GM12878 (cell line): ENCODE results near the gene STAT5B. TPM values are rescaled to one million over a fixed set of nuclear protein-coding genes. Genes with fewer than 3 reads are reported as not detected.

Experiments
- ATAC-seq: fragments of 200-7000 bp; cut with Tn5 transposase; 3 replicates; pipeline ENCODE4 v1.9.1; 2020; ENCODE audit warnings: mild to moderate bottlenecking, moderate library complexity
- BruUV-seq: library from RNA; stranded (reverse); fragments of 400-500 nt; replicated peaks from 2 replicates; lab custom pipeline; 2021; lab: Mats Ljungman, UMichigan
- CTCF ChIA-PET: fragments of 300-600 bp; sonication (Branson Sonifier 250); formaldehyde crosslinking; extraction: SDS; loops from one replicate; lab custom pipeline; 2021; ENCODE audit warnings: inconsistent platforms; lab: Yijun Ruan, JAX
- POLR2A ChIA-PET: fragments of 350-600 bp; formaldehyde crosslinking; extraction: SDS; loops from one replicate; lab custom pipeline; 2021; ENCODE audit warnings: inconsistent platforms; lab: Charles Lee
- RAD21 ChIA-PET: fragments of 300-600 bp; sonication (Branson Sonifier 250); formaldehyde crosslinking; loops from one replicate; lab custom pipeline; 2023; ENCODE audit warnings: antibody characterized with exemption; ENCODE audit not compliant: unreplicated experiment; lab: Charles Lee
- SMC1A ChIA-PET: fragments of 300-600 bp; sonication (Branson Sonifier 250); formaldehyde crosslinking; loops from one replicate; lab custom pipeline; 2023; ENCODE audit not compliant: unreplicated experiment, uncharacterized antibody; lab: Charles Lee
- DNase-seq: peaks from one replicate; pipeline ENCODE4 v3.0.0-alpha.2; 2011; ENCODE audit warnings: low read depth, low spot score
- FAIRE-seq: peaks from 3 replicates; lab custom pipeline; 2011; peaks lifted over from hg19 to GRCh38; lab: Jason Lieb, UNC
- H2AFZ ChIP-seq: 2 replicates; pipeline ENCODE4 v1.6.0; 2011; ENCODE audit warnings: low read depth, low read length, control low read depth; ENCODE audit not compliant: control insufficient read depth
- H3K27ac ChIP-seq: 2 replicates; pipeline ENCODE4 v1.5.1; 2011; ENCODE audit warnings: control low read depth; ENCODE audit not compliant: control insufficient read depth, insufficient read depth
- H3K27me3 ChIP-seq, 2 experiments: replicated peaks in 1 of 2; 2 replicates each; pipeline versions ENCODE4 v1.6.0 to v1.6.1; 2011; ENCODE audit warnings: low read length in 1 of 2; ENCODE audit not compliant: control insufficient read depth in 2 of 2, insufficient read depth in 2 of 2
- H3K36me3 ChIP-seq, 2 experiments: 2 replicates each; pipeline ENCODE4 v1.5.1; 2011; ENCODE audit warnings: low read length in 1 of 2; ENCODE audit not compliant: control insufficient read depth in 2 of 2, insufficient read depth in 2 of 2
- H3K4me1 ChIP-seq: 2 replicates; pipeline ENCODE4 v1.6.1; 2011; ENCODE audit warnings: mild to moderate bottlenecking, low read length, moderate library complexity, mixed read lengths; ENCODE audit not compliant: control insufficient read depth, insufficient read depth
- H3K4me2 ChIP-seq: 2 replicates; pipeline ENCODE4 v1.6.0; 2011; ENCODE audit warnings: control low read depth; ENCODE audit not compliant: control insufficient read depth, insufficient read depth
- H3K4me3 ChIP-seq: fragments of 200-600 bp; sonication (generic); 2 replicates; pipeline ENCODE4 v1.5.1; 2016
- H3K79me2 ChIP-seq: 2 replicates; pipeline ENCODE4 v1.6.0; 2011; ENCODE audit warnings: low read length; ENCODE audit not compliant: control insufficient read depth, insufficient read depth
- H3K9ac ChIP-seq: 2 replicates; pipeline ENCODE4 v1.8.0; 2011; ENCODE audit warnings: low read length, control low read depth, mixed read lengths; ENCODE audit not compliant: control insufficient read depth, insufficient read depth
- H3K9me3 ChIP-seq: replicated peaks from 3 replicates; pipeline ENCODE4 v1.5.1; 2011; ENCODE audit warnings: mild to moderate bottlenecking, low read length; ENCODE audit not compliant: control insufficient read depth, insufficient read depth
- H4K20me1 ChIP-seq: 2 replicates; pipeline ENCODE4 v1.6.0; 2011; ENCODE audit not compliant: control insufficient read depth, insufficient read depth
- JUNB ChIP-seq: IDR thresholded peaks from 2 replicates; pipeline ENCODE4 v1.6.1; 2016; ENCODE audit warnings: antibody characterized with exemption, mild to moderate bottlenecking
- NBN ChIP-seq: fragments of 450-650 bp; IDR thresholded peaks from 2 replicates; pipeline ENCODE4 v1.6.1; 2016
- NFYB ChIP-seq: IDR thresholded peaks from 2 replicates; pipeline ENCODE4 v1.6.1; 2011; ENCODE audit warnings: low read depth, mild to moderate bottlenecking, low read length, improper control_type of control experiment, moderate library complexity; ENCODE audit not compliant: insufficient read depth
- NRF1 ChIP-seq: conservative IDR thresholded peaks from 2 replicates; pipeline ENCODE4 v1.6.1; 2011; ENCODE audit warnings: mild to moderate bottlenecking, low read depth, low read length, improper control_type of control experiment
- RB1 ChIP-seq: fragments of 450-650 bp; formaldehyde crosslinking; IDR thresholded peaks from 2 replicates; pipeline ENCODE4 v1.6.1; 2017; ENCODE audit warnings: mild to moderate bottlenecking, borderline replicate concordance
- ZNF384 ChIP-seq: IDR thresholded peaks from 2 replicates; pipeline ENCODE4 v1.6.1; 2012; ENCODE audit warnings: low read depth, mild to moderate bottlenecking, low read length, improper control_type of control experiment, borderline replicate concordance
- WGBS: methylation state at CpG from one replicate; pipeline ENCODE4 v1.1.6; 2016; ENCODE audit warnings: low lambda C conversion rate; ENCODE audit not compliant: insufficient replicate concordance, insufficient coverage; ENCODE audit errors: missing lambda C conversion rate; 5-methylcytosine and 5-hydroxymethylcytosine counted together
- in situ Hi-C: fragments of 300-500 bp; cut with MboI; formaldehyde crosslinking; loops from 9 replicates; pipeline ENCODE4 v1.14.3; 2018; ENCODE audit warnings: mixed read lengths
- intact Hi-C: fragments of 100-400 bp; cut with micrococcal nuclease; formaldehyde crosslinking; loops from one replicate; pipeline ENCODE4 v1.14.2; 2022; ENCODE audit not compliant: unreplicated experiment
- polyA plus RNA-seq, 11 experiments: library from polyadenylated mRNA; depleted of rRNA in 4 of 11; unstranded in 6 of 11; stranded (reverse) in 5 of 11; fragments of >200 nt; fragmentation: Nextera tagmentation in 4 of 11; fragmentation: Illumina TruSeq in 1 of 11; extraction: Ambion mirVana in 4 of 11; extraction: Trizol in 1 of 11; gene quantifications; 1 replicate in 1 of 11; 2 replicates in 10 of 11; pipeline versions ENCODE4 v1.2.1 to v1.2.3, GENCODE V29; 2011 to 2016; ENCODE audit warnings: inconsistent platforms in 2 of 11, missing spikeins in 2 of 11, low read depth in 1 of 11
- total RNA-seq, 4 experiments: library from RNA; depleted of rRNA in 3 of 4; stranded (reverse); fragments of >200 nt in 3 of 4; fragmentation: Illumina TruSeq in 1 of 4; extraction: Trizol in 1 of 4; gene quantifications; 2 replicates each; pipeline versions ENCODE4 v1.2.1 to v1.2.3, GENCODE V29; 2013 to 2021
- TF ChIP-seq, protein P1 (sequence below): fragments of 450-650 bp; IDR thresholded peaks from 2 replicates; pipeline ENCODE4 v1.6.1; 2017; ENCODE audit warnings: low read depth, mild to moderate bottlenecking, moderate library complexity
- TF ChIP-seq, protein P2 (sequence below): fragments of 450-650 bp; formaldehyde crosslinking; IDR thresholded peaks from 2 replicates; pipeline ENCODE4 v1.4.0; 2022; ENCODE audit warnings: mild to moderate bottlenecking, moderate library complexity
- TF ChIP-seq, protein P3 (sequence below): fragments of 150-350 bp; IDR thresholded peaks from 2 replicates; pipeline ENCODE4 v1.6.1; 2014; ENCODE audit warnings: mild to moderate bottlenecking, low read depth, low read length

STAT5B gene
- total and polyA plus RNA-seq, 10 of the 15 experiments (the other 5 are each of a cell fraction or from before 2014, with no cell fraction given) = 11.0 to 69.6 (median 46.7) TPM

DNA sequence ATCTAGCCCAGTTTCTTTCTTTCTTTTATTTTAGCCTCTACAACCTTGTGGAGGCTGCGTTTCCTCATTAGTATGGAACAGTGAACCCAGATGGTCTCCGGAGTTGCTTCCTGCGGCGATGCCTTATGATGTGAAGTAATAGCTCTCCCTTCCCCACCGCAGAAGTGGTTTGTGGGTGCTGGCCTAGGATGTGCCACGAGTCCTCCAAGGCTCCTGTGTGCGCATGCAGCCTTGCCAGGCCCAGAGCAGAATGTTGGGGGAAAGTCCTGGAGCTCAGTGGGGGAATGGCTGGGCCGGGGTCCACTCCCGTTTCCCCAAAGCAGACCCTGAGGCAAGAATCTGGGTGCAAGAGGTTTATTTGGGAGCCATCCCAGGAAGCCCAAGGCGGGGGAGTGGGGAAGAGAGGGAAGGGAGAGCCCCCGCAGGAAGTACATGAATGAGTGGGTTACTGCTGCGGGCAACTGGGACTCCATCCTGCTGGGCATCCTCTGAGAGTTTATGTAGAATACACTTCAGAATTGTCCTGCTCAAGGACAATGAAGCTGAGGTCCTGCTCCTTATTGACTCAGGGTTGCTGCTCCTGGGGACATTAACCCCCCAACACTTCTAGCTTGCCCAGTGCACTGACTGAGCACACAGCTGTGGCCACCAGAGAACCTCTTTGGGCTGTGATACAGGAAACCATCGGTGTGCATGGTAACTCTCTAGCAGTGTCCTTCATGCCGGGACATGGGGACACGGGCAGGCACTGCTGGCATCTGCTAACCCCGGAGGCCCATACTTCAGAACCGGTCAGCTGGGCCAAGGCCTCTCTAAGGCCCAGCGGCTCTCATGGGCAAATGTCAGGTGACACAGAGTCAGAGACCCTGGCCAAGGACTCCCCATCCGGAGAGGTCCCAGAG is 87.2 kb downstream of the STAT5B start:
- BruUV-seq = no TSS peak
- in situ Hi-C loops (no loop called here), intact Hi-C loops (loop anchor here (10.0 kb wide), 1 partner anchor 216 kb away; no protein-coding TSS in a partner anchor)
- ChIA-PET POLR2A (interaction anchor here (0.5 kb wide), 1 partner anchor 55 kb away, joined by 3 read pairs; no protein-coding TSS in a partner anchor), RAD21 (interaction anchor here (1.6 kb wide), 1 partner anchor 8 kb away, joined by 4 read pairs; the partner anchor contains the start of gene KCNH4), CTCF (interaction anchor here (0.7 to 2.1 kb wide), 4 partner anchors 7 to 121 kb away, joined by 3 to 9 read pairs (median 4); partner anchors contain the start of gene KCNH4), SMC1A (no interaction called here)
- Histone ChIP-seq H2AFZ (no peak overlapping the region), H3K79me2 (peaks cover 2% of the 10 kb centered on the region), H3K9me3 (no peaks in the 10 kb centered on the region), H3K4me3 (no peak overlapping the region), H3K36me3 (no peaks in the 10 kb centered on the region), H3K27me3 (no peaks in the 10 kb centered on the region), H4K20me1 (no peaks in the 10 kb centered on the region), H3K4me1 (peaks cover 11% of the 10 kb centered on the region), H3K9ac (no peak overlapping the region), H3K4me2 (no peak overlapping the region), H3K27ac (no peak overlapping the region)
- FAIRE-seq = no peak
- no peak for ATAC-seq
- no peak for TF ChIP-seq RB1
- TF ChIP-seq NBN = no peak
- no peak for TF ChIP-seq NRF1
- TF ChIP-seq JUNB = no peak
- TF ChIP-seq, protein P1, sequence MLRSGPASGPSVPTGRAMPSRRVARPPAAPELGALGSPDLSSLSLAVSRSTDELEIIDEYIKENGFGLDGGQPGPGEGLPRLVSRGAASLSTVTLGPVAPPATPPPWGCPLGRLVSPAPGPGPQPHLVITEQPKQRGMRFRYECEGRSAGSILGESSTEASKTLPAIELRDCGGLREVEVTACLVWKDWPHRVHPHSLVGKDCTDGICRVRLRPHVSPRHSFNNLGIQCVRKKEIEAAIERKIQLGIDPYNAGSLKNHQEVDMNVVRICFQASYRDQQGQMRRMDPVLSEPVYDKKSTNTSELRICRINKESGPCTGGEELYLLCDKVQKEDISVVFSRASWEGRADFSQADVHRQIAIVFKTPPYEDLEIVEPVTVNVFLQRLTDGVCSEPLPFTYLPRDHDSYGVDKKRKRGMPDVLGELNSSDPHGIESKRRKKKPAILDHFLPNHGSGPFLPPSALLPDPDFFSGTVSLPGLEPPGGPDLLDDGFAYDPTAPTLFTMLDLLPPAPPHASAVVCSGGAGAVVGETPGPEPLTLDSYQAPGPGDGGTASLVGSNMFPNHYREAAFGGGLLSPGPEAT = no peak
- TF ChIP-seq, protein P2, sequence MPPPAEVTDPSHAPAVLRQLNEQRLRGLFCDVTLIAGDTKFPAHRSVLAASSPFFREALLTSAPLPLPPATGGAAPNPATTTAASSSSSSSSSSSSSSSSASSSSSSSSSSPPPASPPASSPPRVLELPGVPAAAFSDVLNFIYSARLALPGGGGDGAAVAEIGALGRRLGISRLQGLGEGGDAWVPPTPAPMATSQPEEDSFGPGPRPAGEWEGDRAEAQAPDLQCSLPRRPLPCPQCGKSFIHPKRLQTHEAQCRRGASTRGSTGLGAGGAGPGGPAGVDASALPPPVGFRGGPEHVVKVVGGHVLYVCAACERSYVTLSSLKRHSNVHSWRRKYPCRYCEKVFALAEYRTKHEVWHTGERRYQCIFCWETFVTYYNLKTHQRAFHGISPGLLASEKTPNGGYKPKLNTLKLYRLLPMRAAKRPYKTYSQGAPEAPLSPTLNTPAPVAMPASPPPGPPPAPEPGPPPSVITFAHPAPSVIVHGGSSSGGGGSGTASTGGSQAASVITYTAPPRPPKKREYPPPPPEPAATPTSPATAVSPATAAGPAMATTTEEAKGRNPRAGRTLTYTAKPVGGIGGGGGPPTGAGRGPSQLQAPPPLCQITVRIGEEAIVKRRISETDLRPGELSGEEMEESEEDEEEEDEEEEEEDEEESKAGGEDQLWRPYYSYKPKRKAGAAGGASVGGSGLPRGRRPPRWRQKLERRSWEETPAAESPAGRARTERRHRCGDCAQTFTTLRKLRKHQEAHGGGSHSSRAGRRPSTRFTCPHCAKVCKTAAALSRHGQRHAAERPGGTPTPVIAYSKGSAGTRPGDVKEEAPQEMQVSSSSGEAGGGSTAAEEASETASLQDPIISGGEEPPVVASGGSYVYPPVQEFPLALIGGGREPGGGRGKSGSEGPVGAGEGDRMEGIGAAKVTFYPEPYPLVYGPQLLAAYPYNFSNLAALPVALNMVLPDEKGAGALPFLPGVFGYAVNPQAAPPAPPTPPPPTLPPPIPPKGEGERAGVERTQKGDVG = no peak
- no peak for TF ChIP-seq NFYB
- TF ChIP-seq, protein P3, sequence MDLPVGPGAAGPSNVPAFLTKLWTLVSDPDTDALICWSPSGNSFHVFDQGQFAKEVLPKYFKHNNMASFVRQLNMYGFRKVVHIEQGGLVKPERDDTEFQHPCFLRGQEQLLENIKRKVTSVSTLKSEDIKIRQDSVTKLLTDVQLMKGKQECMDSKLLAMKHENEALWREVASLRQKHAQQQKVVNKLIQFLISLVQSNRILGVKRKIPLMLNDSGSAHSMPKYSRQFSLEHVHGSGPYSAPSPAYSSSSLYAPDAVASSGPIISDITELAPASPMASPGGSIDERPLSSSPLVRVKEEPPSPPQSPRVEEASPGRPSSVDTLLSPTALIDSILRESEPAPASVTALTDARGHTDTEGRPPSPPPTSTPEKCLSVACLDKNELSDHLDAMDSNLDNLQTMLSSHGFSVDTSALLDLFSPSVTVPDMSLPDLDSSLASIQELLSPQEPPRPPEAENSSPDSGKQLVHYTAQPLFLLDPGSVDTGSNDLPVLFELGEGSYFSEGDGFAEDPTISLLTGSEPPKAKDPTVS = no peak
- TF ChIP-seq ZNF384 = no peak
- DNase-seq = no peak
- WGBS = 67% methylated on average over 18 of the region's 19 CpGs
